ENCODE measurements around the gene ITGA11.

The ITGA11 gene

DNA sequence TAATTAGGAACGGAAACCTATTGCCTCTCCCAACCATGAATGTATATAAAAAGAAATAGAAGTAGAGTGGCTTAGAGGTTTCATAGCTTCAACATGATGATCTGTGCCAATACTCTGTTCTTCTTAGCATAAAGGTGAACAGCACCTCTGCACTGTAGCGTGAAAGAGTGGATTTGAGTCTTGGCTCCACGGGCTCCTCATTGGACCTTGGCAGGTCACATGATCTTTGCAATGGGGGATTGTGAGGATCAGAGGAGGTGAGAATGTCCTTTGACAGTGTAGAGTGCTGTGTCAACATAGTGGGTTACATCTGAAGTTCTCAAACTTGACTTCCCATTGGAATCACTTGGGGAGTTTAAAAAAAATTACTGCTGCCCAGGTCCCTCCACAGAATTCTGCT, 103.0 kb downstream of the ITGA11 start:
- no peak for DNase-seq (ENCODE audit: low spot score)

DNA sequence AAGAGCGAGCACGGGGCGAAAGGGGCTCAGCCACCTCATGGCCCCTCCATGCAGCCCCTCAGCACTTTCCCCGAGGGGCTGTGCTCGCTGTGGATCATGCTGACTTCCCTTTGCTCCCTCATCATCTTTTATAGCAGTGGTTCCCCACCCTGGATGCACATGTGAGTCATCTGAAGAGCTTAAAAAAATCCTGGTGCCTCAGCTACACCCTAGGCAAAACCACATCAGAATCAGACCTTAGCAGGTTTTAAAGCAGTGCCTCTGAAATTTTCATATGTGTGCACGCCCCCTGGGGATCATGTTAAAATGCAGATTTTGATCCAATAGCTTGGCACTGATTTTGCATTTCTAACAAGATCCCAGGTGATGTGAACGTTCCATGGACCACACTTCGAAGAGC, 103.5 kb downstream of the ITGA11 start:
- DNase-seq (ENCODE audit: low spot score): no peak

DNA sequence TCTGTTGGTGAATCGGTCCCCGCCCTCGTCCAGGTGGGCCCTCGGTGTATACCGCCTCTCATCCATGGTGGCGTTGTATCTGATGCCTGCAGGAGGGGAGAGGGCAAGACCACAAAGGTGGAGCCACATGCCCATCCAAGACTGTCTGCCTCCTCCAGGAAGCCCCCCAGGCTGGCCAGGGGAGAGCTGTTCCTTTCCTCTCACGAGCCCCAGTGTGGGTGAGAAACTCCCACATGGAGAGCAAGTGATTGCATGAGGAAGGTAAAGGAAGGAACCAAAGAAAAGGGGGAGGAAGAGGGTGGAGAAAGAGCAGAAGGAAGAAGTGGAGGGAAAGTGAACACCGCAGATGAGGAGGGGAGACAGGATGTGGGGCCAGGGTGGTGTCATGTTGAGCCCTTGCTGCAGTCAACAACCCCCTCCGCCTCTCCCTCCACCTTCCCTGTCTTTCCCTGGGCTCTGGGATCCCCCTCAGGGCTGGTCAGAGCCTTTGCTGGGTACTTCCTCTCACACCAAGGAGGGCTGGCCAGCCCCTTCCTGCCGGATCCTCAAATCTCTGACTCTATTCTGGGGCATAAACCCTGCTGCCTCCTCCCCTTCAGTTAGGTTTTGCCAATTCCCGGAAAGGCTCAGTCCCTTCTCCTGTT, 105.1 kb downstream of the ITGA11 start:
- DNase-seq (ENCODE audit: low spot score): no peak

DNA sequence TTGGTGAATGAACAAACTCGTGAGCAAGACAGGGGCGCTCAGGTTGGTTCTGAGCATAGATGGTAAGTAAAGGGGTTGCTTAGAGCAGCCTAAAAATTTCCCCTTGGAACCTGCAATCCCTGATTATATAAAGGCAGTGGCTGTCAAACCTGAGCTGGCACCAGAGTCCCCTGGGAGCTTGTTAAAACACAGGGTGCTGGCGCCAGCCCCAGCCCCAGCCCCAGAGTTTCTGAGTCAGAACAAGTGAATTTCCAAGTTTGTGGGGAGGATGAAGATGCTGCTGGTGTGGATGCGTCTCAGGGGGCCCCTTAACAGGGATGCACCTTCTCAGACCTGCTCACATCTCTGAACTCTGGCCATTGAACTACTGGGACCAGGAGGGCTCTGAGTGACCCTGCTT, 106.2 kb downstream of the ITGA11 start:
- DNase-seq (ENCODE audit: low spot score): no peak

DNA sequence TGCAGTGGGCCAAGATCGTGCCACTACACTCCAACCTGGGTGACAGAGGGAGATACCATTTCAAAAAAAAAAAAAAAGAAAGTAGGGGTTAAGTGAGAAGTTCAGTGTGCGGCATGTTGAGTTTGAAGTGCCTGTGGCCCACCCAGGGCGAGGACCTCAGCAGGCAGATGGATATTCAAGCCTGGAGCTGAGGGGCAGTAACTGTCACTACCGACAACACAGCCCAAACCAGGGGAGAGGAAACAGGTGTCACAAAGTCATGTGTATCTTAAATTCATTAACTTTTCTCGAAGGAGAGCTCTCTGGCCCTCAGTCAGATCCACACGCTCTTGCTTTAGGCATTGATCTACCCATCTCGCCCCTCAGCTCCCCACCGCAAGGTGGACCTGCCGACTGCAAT, 109.2 kb downstream of the ITGA11 start:
- no peak for DNase-seq (ENCODE audit: low spot score)

GRCh38 chr15:68321229-68321628, 110.7 kb downstream of the ITGA11 start:
- no peak for DNase-seq (ENCODE audit: low spot score)

DNA sequence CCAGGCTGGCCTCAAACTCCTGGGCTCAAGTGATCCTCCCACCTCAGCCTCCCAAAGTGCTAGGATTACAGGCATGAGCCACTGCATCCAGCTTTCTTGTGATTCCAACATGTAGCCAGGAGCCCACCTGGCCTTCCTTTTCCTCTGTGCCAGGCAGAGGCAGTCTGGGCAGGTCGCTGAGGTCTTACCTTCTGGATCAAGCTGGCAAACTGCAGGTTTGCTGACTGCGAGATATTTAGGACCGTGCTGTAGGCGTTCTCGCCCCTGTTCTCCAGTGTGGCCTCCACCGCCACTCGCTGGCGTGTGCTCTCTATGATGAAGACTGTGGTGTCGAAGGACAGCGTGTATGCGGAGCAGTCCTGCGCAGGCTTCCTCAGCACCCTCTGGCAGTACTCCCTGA, 112.0 kb downstream of the ITGA11 start:
- DNase-seq (ENCODE audit: low spot score): no peak

- DNase-seq (ENCODE audit: low spot score): no peak
Measured at GRCh38 chr15:68318931-68319909, 112.7 kb downstream of the ITGA11 start.

DNA sequence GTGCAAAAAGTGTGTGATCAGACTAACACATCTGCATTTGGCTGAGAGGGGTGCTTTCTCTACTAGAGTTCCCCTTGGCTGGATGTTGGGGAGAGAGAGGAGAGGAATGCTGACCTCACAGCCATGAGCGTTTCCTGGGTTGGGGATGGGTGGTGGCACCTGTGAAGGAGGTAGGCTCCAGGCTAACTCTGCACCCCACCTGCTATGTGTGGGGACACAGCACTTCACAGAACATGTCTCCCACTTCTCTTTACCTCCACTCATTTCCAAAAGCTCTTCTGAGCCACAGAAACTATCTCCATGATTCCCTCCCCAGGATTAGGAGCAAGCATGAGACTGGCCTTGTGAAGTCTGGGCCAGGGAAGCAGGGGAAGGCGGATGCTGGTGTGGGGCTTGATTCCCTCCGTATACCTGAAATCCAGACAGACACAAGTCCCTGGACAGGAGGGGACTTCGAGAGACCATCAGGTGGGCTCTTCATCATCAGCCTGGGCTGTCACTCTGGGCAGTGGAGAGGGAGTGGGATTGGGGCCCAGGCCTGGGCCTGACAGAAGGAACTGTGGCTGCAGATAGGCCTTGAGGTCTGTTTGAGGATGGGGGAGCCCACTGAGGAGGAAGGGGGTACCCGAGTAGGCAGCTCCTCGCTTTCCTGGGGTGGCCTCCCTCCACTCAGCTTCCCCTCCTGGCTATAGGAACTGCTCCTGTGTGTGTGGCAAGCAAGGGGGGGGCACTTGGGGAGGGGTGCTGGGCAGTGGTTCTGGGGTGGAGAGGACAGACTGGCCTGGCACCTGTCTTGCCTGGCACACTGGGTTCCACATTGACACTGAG, 113.7 kb downstream of the ITGA11 start:
- DNase-seq (ENCODE audit: low spot score): no peak

- no peak for DNase-seq (ENCODE audit: low spot score)
Measured at GRCh38 chr15:68317281-68318007, 114.5 kb downstream of the ITGA11 start.

- DNase-seq (ENCODE audit: low spot score): no peak
Measured at GRCh38 chr15:68316061-68316804, 115.7 kb downstream of the ITGA11 start.

DNA sequence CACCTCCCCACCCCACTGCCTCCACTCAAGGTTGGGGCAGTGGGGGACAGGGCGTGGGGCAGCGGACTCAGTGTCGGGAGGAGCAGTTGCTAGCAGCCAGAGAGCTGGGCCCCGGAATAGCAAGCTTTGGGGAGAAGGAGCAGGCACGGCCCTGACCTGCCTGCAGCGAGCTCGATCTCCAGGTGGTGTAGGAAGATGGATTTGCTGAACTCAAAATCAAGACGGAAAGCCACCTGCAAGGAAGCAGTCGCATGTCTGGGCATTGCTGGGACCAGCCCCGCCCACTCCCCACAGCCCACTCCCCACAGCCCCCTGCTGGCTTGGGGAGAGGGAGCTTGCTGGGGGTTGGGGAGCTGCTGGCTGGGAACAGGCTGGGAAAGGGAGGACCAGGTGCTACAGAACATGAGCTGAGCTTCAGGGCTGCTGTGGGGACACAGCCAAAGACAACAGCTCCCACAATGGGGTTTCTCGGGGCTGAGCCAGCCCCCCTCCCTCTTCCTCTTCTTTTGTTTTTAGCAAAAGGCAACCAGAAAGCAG, 116.4 kb downstream of the ITGA11 start:
- DNase-seq (ENCODE audit: low spot score): no peak

- DNase-seq (ENCODE audit: low spot score): no peak
Measured at GRCh38 chr15:68315035-68315434, 116.9 kb downstream of the ITGA11 start.

DNA sequence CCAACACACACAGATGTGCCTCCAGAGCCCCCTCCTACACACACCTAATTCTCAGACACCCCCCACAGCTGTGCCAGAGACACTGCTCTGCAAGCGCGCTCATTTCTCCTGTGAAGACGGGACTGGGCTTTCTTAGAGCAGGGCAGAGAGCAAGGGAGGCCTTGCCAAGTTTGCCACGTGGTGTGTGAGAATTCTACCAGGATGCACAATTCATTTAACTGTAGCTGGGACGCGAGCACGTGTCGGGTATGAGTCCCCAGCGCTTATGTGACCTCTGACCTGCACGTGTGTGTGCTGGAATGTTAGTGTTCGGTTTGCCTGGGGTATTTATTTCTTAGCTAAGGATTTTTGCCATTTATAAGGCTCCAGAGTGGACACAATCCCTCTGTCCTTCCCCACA, 117.4 kb downstream of the ITGA11 start:
- no peak for DNase-seq (ENCODE audit: low spot score)

- no peak for DNase-seq (ENCODE audit: low spot score)
Measured at GRCh38 chr15:68313501-68314410, 118.2 kb downstream of the ITGA11 start.

DNA sequence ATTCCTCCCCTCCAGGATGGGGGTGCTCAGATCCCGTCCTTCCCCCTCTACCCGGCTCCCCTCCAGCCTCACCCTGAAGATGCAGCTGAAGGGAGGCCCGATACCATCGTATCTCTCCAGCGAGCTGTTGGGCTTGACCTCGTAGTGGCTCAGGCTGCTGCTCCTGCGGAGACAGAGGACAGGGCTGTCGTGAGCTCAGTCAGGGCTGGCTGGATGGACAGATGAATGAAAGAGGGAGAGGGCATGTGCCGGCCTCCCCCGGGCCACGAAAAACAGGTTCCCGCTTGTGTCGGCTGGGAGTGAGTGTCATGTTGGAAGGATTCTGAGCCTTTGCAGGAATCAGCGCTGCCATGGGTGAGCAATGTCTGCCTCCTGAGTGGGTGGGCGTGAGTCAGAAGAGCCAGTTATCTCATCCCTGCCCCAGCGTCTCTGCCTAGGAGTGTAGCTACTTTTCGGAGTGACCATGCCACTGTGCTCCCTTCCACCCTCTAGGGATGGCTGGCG, 119.2 kb downstream of the ITGA11 start:
- DNase-seq (ENCODE audit: low spot score): no peak

DNA sequence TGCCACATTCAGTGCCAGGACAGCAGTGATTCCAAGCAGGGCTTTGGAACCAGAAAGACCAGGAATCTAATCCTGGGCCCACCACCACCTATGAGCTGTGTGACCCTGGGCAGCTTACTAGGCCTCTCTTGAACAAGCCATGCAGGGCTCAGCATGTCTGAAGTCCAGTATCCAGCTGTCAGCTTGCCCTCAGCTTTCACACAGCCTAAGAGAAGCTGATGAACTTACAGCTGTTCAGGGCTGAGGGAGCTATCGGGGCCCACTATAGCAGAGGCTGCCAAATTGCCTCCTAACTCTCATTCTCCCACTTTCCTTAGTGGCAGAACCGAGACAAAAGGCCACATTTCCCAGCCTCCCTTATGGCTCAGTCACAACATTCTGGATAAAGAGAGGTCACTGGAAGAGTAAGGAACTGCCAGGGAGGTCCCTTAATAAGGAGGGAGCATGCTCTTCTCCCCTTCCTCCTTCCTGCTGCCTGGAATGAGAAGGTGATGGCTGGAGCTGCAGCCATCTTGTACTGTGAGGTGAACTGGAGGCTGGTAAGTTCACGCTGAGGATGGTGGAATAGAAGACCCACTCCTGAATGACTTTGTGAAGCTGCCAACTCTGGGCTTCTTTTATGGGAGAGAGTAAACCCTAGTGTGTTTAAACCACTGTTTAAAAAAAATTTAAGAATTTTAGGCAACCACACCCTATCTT, 120.0 kb downstream of the ITGA11 start:
- no peak for DNase-seq (ENCODE audit: low spot score)

- DNase-seq (ENCODE audit: low spot score): no peak
Measured at GRCh38 chr15:68311464-68311835, 120.5 kb downstream of the ITGA11 start.
